ENCODE measurements around the gene TSPEAR.

Gene TSPEAR

GRCh38 chr21:44711327-44712202 lies at the start of gene TSPEAR:
TSS of gene TSPEAR (minus strand) at chr21:44711572. CDS start at chr21:44711514, 58 bp downstream.
- Histone ChIP-seq H3K4me1 (ENCODE audit: control insufficient read depth in 1 of 2, insufficient read depth in 1 of 2, low read depth in 1 of 2, low read length in 1 of 2) (no peaks in the 10 kb centered on the region), H3K4me3 (ENCODE audit: low read depth in 1 of 2, low read length in 1 of 2) (no peak within 1 kb of the TSS), H3K36me3 (no peaks in the 10 kb centered on the region), H3K27ac (no peak within 1 kb of the TSS), H3K27me3 (peaks cover 100% of the 10 kb centered on the region), H3K9me3 (no peaks in the 10 kb centered on the region)
- TF ChIP-seq, protein P1, sequence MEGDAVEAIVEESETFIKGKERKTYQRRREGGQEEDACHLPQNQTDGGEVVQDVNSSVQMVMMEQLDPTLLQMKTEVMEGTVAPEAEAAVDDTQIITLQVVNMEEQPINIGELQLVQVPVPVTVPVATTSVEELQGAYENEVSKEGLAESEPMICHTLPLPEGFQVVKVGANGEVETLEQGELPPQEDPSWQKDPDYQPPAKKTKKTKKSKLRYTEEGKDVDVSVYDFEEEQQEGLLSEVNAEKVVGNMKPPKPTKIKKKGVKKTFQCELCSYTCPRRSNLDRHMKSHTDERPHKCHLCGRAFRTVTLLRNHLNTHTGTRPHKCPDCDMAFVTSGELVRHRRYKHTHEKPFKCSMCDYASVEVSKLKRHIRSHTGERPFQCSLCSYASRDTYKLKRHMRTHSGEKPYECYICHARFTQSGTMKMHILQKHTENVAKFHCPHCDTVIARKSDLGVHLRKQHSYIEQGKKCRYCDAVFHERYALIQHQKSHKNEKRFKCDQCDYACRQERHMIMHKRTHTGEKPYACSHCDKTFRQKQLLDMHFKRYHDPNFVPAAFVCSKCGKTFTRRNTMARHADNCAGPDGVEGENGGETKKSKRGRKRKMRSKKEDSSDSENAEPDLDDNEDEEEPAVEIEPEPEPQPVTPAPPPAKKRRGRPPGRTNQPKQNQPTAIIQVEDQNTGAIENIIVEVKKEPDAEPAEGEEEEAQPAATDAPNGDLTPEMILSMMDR (IDR thresholded peaks at IDR 0.05): no peak

DNA sequence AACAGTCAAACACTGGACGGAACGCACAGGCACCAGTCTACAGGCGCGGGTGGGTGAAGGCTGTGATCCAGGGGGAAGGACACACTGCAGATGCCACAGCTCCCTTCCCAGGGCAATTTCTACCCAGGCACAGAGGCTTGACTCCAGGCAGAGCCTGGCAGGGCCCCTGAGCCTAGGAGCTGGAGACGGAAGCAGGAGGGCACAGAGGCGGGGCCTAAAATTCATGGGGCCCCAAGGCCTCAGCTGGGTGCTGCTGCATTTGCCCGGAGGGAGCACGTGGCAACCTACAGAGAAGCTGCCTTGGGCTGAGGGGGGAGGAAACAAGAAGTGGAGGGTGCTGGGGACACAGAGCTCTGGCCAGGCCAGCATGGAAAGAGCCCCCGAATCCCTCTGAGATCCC lies 49.0 kb upstream of the TSPEAR start:
- Histone ChIP-seq H3K36me3 (no peaks in the 10 kb centered on the region), H3K4me3 (ENCODE audit: low read depth in 1 of 2, low read length in 1 of 2) (no peak overlapping the region), H3K4me1 (ENCODE audit: control insufficient read depth in 1 of 2, insufficient read depth in 1 of 2, low read depth in 1 of 2, low read length in 1 of 2) (no peaks in the 10 kb centered on the region), H3K27ac (no peak overlapping the region), H3K27me3 (peaks cover 6% of the 10 kb centered on the region), H3K9me3 (no peaks in the 10 kb centered on the region)
- TF ChIP-seq, protein P1 (IDR thresholded peaks at IDR 0.05): no peak

DNA sequence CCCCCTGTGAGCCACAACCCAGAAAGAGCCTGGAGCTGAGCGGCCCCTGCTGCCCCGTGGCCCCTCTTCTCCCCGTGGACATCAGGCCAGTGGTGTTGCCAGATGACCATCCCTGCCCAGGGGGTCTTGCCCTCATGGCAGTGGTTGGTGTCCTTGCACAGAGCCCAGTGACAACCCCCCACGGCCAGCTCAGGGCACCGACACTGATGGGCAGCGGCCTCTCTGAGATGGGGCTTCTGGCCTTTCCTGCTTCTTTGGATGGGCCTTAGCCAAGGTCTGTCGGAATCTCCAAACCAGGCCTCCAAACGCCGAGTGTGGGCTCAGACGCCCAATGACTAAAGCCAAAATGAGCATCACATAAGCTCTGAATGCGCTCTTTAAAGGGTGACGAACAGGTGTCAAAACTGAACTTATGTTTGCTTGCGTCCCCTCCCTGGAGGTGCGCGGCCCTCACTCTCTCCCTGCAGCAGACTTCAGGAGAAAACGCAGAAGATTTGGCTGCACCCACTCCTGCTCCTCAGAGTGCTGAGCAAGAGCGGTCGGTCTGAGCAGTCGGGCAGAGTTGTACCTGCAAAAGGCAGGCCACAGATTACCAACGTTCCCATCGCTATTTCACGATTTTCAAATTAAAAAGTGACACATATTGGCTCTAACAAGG lies 48.4 kb upstream of the TSPEAR start:
- TF ChIP-seq, protein P1 (IDR thresholded peaks at IDR 0.05): no peak
- Histone ChIP-seq H3K9me3 (no peaks in the 10 kb centered on the region), H3K27ac (no peak overlapping the region), H3K36me3 (no peaks in the 10 kb centered on the region), H3K27me3 (no peaks in the 10 kb centered on the region), H3K4me3 (ENCODE audit: low read depth in 1 of 2, low read length in 1 of 2) (no peak overlapping the region), H3K4me1 (ENCODE audit: control insufficient read depth in 1 of 2, insufficient read depth in 1 of 2, low read depth in 1 of 2, low read length in 1 of 2) (no peaks in the 10 kb centered on the region)

DNA sequence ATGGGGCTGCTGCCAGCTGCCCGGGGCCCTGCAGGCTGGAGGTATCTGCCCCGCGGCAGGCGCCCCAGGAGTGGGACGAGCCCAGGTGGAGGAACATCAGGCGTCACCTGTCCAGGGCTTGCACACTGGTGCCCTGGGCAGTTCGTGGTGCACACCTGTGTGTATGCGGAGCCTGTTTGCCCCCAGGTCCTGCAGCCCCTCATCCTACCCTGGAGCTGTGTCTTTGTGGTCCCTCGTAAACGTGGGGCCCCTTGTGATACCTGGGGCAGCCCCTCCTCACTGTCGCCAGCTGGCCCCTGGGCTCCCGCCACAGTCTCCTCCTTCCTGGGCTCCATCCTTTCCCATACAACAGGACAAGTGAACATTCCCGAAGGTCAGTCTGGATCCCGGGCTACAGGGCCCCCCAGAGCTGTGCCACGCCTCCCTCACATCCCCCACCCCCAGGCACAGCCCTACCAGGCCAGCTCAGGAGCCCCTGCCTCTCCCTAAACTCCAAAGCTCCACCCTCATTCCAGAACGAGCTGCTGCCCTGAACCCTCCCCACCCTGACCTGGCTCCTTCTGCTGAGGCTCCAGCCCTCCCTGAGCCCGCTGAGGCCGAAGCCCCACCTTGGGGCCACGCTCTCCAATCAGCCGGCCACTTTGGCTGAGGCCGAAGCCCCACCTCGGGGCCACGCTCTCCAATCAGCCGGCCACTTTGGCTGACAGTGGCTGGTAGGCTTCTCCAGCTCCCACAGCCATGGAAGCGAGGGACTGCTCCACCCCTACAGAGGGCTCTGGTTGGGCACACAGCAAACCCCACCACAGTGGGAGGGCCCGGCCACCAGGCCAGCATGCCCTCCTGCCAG lies 47.6 kb upstream of the TSPEAR start:
- no peaks in the 10 kb centered on the region for H3K36me3 ChIP-seq
- H3K4me3 ChIP-seq (ENCODE audit: low read depth in 1 of 2, low read length in 1 of 2): no peak overlapping the region
- no peaks in the 10 kb centered on the region for H3K9me3 ChIP-seq
- no peaks in the 10 kb centered on the region for H3K27me3 ChIP-seq
- H3K4me1 ChIP-seq (ENCODE audit: control insufficient read depth in 1 of 2, insufficient read depth in 1 of 2, low read depth in 1 of 2, low read length in 1 of 2): no peaks in the 10 kb centered on the region
- TF ChIP-seq, protein P1 (IDR thresholded peaks at IDR 0.05): no peak
- H3K27ac ChIP-seq: no peak overlapping the region

- H3K27me3 ChIP-seq: no peaks in the 10 kb centered on the region
- TF ChIP-seq, protein P1 (IDR thresholded peaks at IDR 0.05): no peak
These were observed 46.8 kb upstream of the TSPEAR start for GRCh38 chr21:44758141-44758561.

More at GRCh38 chr21:44758141-44758561, 46.8 kb upstream of the TSPEAR start:
- no peaks in the 10 kb centered on the region for H3K4me1 ChIP-seq (ENCODE audit: control insufficient read depth in 1 of 2, insufficient read depth in 1 of 2, low read depth in 1 of 2, low read length in 1 of 2)
- H3K36me3 ChIP-seq: no peaks in the 10 kb centered on the region
- no peak overlapping the region for H3K27ac ChIP-seq
- H3K4me3 ChIP-seq (ENCODE audit: low read depth in 1 of 2, low read length in 1 of 2): no peak overlapping the region
- no peaks in the 10 kb centered on the region for H3K9me3 ChIP-seq

Measured in neutrophil (primary cell).